DMS53 treated with DMSO at 0.1 percent for 48 hours (cell line): ENCODE data around the gene UBA3.

Source experiments
- DNase-seq: peaks from one replicate; lab custom pipeline; 2025; ENCODE audit not compliant: unreplicated experiment; lab: John Stamatoyannopoulos, UW

UBA3 gene

GRCh38 chr3:69012800-69013252 is 67.3 kb downstream of the UBA3 start:
- no peak for DNase-seq

- DNase-seq = no peak
Observed at GRCh38 chr3:69012100-69012799, 67.9 kb downstream of the UBA3 start.

GRCh38 chr3:69011096-69011730 is 69.0 kb downstream of the UBA3 start:
- DNase-seq = no peak

- DNase-seq = no peak
Observed at GRCh38 chr3:69009559-69010410, 70.4 kb downstream of the UBA3 start.

- no peak for DNase-seq
Observed at GRCh38 chr3:69008980-69009379, 71.2 kb downstream of the UBA3 start.

- no peak for DNase-seq
Observed at GRCh38 chr3:69005791-69006482, 74.2 kb downstream of the UBA3 start.

- DNase-seq = no peak
Observed at GRCh38 chr3:69005071-69005790, 74.9 kb downstream of the UBA3 start.
